Limb (tissue), 2 donors: ENCODE results near the gene CACNB2.

Experiments used
- DNase-seq, 2 donors: peaks; one replicate each; pipeline ENCODE4 v3.0.0-alpha.2; 2016; ENCODE audit errors: extremely low spot score in 2 of 2

CACNB2 gene

DNA sequence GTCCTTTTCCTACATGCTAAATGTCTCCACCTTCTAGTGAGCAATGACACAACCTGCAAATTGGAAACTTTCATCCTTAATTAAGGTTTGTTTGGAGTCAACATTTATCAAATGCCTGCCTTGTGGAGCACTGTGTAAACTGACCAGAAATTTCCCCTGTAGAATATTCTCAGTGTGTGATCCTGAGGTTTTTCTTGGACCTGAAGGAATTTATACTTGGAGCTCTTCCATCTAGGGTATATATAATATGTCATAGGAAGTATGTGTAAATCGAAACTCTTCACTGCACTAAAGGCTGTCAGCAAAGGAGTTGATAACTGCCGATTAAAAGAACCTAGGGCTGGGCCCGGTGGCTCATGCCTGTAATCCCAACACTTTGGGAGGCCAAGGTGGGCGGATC lies 358.8 kb downstream of the CACNB2 start:
- DNase-seq: no peak

DNA sequence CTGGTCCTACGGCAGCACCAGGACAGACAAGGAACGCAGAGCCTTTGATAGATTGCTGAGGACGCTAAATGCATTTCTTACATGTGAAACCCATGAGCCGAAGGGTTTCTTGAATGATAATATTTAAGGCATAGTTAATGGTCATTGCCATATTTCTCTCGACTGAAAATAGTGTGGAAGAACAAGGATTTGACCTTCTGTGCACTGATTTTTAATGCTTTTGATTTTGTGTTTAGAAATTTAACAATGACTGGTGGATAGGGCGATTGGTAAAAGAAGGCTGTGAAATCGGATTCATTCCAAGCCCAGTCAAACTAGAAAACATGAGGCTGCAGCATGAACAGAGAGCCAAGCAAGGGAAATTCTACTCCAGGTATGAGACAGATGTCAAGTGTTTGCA lies 360.4 kb downstream of the CACNB2 start:
- DNase-seq: no peak

DNA sequence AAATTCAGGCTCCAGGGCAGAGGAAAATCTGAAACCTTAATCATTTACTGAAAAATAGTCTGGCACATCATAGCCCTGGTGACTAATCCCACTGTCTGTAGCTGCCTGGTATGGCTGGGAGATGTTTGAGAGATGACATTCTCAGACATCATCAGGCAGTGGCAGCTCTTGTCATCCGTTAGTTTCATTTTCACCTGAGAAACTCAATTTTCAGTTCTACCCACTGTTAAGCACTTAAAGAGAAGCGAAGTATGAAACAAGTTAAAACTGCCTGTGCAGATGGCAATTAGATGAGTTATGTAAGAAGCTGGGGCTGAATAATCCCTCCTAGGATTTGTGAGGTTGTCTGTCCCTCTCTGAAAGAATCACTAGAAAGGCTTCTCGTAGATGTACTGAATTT lies 361.0 kb downstream of the CACNB2 start:
- DNase-seq: no peak

DNA sequence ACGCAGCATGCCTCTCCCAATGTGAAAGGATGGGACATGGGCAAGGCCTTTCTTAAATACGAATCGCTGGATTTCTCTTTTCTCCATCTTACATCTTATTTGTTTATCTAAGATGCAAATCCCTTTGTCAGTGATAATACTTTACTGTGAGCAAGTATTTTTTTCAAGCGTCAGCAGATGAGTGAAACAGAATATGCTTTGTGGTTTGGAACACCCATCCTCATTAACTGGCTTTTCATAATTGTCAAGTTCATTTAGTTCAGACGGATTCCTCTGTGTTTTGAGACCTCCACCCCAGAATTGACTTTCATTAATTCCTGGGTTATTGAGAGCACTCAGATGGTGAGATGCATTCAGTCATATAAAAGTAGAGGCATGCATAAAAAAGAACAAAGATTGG lies 361.4 kb downstream of the CACNB2 start:
- no peak for DNase-seq

DNA sequence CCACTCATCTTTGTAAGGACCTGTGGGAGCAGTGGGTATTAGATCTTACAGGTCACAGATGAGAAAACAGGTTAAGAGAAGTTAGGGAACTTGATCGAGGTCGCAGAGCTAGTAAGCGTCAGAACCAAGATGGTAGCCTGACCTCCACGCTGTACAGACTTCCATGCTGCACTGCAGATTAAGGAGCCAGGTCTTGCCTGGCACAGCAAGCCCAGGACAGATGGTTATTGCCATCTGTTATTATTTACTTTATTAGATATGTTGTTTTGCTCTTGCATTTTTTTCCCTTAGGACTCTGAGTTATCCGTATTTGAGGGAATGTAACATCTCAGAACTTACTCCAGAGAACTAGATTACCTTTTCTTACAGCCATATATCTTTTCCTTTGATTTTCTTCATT lies 363.9 kb downstream of the CACNB2 start:
- no peak for DNase-seq

DNA sequence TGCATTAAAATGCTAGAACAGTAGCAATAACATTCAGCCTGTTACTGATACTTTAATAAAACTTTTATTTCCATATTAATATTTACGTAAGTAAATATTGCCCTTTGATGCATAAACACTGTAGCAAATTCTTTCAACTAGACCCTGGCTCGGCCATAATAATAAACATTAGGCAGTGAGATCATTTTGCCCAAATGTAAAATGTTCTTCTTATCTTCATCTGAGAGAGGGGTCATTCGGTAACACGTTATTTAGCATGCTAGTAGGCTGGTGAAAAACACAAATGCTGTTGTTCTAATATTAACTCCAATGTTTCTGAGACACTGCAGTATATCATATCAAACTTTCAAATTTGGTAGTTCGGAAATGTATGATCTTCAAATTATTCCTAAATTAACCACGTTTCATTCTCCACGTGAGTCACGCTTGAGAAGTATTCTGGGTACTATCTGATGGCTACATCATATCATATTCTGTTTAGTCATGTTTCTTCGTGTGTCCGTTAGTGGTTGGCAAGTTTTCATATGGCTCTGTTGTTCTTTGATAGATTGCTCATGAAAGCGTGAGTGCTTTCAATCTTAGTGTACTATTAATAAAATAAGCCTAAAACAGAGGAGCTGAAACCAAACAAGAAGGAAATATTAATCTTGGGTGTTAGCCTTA lies 365.4 kb downstream of the CACNB2 start:
- no peak for DNase-seq

DNA sequence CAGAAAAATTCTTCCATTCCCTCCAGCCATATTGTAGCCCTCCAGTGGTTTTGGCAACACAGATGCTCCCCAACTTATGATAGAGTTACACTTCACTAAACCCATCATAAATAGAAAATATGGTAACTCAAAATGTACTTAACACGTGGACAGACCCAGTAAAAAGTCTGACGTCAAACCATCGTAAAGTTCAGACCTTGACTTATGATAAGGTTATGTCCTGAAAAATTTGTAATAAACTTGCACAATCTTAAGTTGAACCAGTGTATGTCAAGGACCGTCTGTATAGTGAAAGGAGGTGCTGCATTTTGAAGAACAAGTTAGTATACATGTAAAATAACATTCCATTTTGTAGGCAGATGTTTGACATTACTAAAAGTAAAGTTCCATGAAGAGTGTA lies 368.4 kb downstream of the CACNB2 start:
- DNase-seq: no peak

DNA sequence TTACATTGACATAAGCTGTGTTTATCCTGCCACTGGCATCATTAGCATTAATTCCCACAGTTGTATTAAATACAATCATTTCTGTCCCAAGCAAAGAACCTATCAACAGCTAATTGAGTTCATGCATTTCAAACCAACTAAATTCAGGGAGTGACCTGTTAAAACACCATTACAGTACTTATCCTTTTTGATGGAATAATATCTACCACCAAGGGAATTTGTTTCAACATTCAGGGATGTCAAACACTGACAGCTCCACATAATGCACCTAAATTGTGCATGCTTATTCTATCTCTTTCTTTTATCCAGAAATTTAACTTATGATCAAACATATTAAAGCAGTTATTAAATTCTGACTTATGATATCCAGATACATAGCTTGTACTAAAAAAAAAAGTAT lies 374.3 kb downstream of the CACNB2 start:
- no peak for DNase-seq

DNA sequence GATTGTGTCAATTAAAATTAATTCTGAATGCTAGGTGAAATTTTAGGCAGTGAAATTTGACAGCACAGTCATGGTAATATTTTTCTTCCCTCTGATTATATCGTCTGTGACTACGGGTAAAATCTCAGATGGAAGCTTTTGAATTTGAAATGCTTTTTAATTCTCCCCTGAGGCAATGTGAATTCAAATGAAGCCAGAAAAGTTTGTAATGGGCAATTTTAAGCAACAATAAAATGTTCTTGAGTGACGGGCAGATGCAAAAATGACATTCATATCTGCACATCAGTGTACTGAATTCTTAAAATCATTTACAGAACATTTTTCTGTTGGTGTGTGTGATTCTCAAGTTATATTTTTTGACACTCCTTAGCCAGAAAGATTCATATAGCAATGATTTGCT lies 376.6 kb downstream of the CACNB2 start:
- DNase-seq: no peak

DNA sequence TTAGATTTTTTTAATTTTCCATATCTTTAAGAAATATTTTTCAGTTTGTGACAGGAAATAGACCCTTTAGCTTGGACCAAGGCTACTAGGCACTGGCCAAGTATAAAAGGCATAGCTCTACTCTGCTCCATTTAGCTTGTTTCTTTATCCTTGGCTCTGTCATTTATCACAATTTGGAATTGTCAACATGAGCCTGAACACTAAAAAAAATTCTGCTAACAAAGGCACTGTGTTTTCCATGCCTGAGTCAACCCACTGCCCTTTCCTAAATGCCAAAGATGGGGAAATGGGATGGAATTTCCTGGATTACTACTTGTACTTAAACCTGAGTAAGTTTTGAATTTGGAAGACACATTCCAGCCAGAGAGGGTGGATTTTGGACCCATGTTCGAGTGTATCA lies 382.8 kb downstream of the CACNB2 start:
- DNase-seq: no peak

DNA sequence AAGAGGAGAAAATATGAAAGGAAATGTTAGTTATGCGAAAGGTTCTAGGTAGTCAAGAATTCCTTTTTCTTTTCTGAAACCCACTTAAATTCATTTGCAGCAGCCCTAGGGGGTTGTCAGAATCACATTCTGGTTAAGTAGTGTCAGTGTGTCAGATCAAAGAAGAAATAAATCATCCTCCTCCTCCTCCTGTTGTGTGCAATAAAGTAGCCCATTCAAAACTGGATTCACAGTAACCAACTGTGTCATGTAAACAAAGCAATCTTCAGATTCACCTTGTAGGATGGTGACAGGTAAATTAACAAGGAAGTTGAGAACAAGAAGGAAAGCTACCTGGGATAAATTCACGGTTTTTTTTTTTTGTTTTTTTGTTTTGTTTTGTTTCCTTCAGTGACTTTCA lies 383.6 kb downstream of the CACNB2 start:
- no peak for DNase-seq

DNA sequence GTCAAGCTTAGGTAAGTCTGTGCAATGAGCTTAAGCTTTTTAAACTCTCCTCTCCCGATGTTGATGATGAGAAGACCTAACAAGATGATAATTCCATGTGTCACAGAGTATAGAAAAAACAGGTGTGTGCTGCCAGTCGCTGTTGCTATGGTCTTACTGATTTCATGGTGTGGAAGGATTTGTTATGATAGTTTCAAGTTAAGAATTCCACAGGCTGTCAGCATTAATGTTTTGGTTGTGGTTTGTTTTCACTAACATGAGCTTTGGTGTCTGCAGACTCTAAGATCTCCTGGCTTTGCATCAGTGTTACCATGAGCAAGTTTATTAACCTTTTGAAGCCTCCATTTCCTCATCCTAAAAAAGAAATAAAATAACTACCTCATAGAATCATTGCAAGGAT lies 387.5 kb downstream of the CACNB2 start:
- no peak for DNase-seq

DNA sequence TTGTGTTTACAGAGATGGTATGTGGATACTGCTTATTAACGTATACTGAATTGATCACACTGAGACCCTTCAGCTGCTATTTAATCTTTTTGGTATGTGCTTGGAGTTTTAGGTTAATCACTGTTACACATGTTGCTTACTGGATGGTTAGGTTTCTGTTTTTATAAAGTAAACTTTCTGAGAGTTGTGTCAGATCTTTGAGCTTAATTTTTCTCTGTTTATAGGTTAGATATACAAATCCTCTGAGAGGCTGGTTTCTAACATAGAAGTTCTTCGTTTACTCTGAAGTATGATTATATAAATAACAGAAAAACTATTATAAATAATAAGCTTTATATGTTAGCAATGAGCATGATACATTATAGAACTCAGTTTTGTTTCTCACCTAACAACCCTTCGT lies 388.1 kb downstream of the CACNB2 start:
- no peak for DNase-seq

DNA sequence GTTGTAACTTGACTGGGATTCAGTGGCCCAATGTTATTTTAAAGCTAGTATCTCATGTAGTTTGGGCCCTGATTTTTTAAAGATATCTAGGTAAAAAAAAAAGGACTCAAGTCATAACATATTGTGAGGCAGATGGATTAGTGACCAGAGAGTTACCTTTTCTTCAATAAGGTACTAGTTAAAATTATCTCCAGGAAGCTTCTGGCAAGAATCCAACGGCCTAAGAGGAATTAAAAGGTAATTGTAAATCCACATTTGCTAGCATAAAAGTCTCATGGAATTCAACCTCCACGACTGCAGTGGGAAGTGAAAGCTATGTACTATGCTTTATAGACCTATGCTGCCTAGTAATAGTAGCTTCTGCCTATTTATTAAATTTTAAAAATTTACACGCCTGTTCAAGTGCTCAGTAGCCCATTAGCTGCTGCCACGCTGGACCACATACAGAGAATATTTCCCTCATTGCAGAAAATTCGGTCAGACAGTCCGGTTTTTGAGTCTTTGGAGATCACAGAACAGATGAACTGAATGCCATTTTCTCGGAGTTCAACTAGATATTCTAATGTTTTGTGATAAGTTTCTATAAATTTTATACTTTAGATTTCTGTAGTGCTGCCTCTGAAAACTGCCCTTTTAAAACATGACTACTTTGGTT lies 392.8 kb downstream of the CACNB2 start:
- no peak for DNase-seq

DNA sequence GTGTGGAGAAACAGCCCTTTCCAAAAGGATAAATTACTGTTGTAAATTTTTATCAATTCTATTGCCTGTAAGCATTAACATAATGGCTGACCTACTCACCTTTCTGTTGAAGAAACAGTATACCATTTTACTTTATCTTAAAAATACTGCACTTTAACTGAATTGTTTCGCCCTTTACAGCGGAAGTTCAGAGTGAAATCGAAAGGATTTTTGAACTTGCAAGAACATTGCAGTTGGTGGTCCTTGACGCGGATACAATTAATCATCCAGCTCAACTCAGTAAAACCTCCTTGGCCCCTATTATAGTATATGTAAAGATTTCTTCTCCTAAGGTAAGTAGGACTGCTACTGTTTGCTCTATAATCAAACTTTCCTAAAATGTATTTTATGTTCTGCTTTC lies 393.7 kb downstream of the CACNB2 start:
- DNase-seq: no peak

DNA sequence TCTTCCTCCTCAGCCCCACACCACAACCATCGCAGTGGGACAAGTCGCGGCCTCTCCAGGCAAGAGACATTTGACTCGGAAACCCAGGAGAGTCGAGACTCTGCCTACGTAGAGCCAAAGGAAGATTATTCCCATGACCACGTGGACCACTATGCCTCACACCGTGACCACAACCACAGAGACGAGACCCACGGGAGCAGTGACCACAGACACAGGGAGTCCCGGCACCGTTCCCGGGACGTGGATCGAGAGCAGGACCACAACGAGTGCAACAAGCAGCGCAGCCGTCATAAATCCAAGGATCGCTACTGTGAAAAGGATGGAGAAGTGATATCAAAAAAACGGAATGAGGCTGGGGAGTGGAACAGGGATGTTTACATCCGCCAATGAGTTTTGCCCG lies 399.1 kb downstream of the CACNB2 start:
- no peak for DNase-seq

DNA sequence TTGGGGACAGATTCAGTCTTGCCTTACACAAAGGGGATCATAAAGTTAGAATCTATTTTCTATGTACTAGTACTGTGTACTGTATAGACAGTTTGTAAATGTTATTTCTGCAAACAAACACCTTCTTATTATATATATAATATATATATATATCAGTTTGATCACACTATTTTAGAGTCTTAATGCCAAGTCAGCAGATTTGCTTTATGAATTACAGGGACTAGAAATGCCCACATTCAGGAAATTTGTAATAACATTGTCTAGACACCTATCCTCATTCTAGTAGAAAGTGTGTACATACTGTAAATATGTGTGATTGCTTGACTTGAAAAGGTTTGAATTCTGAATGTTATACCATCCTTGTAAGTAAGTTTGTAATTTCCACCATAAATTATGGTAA lies 400.0 kb downstream of the CACNB2 start:
- DNase-seq: no peak

DNA sequence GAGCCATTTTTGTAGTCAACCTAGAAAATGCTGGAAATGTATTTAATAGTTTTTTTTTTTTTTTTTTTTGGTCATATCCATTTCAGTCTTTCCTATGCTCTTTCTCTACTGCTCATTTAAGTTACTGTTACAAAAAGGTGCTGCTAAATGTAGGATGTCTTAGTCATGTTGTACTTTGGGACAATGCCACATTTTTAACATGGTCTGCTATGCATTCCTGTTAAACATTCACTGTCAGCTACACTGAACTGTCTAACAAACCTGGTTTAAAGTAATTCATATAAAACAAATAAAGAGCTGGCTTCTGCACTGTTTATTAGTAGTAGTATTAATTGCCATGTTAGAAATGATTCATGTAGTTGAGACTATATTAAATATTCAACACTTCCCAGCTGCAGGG lies 402.6 kb downstream of the CACNB2 start:
- DNase-seq: no peak

DNA sequence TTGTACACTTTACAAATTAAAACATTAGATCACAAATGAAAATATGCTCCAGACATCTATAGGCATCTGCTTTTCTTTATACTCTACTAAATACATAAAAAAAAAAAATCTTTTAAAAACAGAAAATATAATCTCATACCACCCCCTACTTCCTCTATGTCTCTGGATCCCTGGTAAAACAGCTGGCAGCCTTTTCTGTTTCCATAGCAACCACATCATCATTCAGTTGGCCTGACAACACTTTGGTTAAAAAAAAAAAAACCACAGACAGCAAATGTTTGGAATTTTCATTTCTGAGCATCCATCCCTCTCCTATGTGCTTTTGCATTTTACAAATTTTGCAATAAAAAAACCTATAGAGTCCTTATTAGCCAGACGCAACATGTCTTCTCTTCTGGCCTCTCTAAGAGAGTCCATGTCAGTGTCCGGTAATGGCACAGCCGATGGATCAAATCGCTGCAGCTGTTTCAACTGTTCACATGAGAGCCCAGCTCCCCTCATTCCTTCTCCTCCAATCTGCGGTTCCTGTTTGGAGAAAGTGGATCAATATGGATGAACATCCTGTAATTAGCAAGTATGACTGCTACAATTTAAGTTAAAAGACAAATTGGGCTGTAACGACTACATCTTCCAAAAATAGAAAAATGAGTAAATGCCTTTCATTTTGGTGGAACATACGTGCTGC lies 405.5 kb downstream of the CACNB2 start:
- DNase-seq: no peak

DNA sequence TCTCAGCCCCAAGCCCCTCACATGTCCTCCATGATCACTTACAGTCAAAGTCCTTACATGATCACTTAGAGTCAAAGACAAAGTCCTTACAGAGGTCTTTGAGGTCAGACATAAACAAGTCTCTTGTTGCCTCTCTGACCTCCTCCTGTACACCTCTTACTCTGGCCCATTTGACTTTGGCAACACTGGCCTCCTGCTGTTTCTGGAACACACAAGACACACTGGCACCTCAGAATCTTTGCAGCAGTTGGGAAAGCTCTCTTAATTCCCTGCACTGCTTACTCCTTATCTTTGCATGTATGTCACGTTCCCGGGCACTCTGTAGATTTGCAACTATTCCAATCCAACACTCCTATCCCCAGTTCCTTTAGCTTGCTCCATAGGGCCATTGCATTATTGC lies 408.9 kb downstream of the CACNB2 start:
- no peak for DNase-seq

DNA sequence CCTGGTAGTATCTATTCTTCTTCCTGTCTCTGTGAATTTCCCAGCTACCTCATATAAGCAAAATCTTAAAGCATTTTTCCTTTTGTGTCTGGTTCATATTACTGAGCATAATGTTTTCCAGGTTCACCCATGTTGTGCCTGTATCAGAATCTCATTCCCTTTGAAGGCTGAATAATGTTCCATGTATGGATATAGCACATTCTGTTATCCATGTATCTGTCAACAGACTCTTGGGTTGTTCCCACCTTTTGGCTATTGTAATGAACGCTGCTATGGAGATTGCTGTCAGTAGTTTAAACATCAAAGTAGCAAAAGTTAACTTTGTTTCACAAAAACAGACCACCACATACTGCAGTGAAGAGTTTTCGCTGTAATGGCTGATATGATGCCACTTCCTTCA lies 411.2 kb downstream of the CACNB2 start:
- DNase-seq: no peak

DNA sequence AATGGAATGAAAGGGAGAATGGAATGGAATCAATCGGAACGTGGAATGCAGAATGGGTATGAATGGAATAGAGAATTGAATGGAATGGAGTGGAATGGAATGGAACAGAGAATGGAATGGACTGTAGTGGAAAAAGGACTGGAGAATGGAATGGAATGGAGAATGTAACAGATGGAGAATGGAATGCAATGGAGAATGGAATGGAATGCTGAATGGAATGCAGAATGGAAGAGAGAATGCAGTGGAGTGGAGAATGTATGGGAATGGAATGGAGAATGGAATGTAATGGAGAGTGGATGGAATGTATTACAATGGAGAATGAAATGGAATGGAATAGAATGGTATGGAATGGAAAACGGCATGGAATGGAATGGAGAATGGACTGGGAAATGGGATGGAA lies 414.3 kb downstream of the CACNB2 start:
- DNase-seq: no peak

DNA sequence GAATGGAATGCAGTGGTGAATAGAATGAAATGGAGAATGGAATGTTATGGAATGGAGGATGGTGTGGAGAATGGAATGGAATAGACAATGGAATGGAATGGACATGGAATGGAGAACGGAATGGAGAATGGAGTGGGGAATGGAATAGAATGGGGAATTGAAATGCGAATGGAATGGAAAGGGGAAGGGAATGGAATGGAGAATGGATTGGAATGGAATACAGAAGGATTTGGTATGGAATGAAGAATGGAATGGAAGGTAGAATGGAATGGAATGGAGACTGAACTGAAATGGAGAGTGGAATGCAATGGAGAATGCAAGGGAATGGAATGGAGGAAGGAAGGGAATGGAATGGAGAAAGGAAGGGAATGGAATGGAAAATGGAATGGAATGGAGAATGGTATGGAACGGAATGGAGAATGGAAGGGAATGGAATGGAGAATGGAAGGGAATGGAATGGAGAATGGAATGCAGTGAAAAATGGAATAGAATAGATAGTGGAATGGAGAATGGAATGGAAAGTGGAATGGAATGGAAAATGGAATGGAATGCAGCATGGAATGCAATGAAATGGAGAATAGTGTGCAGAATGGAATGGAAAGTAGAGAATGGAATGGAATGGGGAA lies 416.4 kb downstream of the CACNB2 start:
- no peak for DNase-seq
